H1 (cell line): Measurements from ENCODE around the gene OR11A1. TPM values are rescaled to one million over a fixed set of nuclear protein-coding genes. Genes with fewer than 3 reads are reported as not detected.

Source experiments
- CTCF ChIA-PET: fragments of 300-600 bp; sonication (Branson Sonifier 250); formaldehyde crosslinking; loops from one replicate; lab custom pipeline; 2021; ENCODE audit not compliant: partially characterized antibody; lab: Charles Lee
- POLR2A ChIA-PET: fragments of 300-600 bp; sonication (Branson Sonifier 250); formaldehyde crosslinking; loops from one replicate; lab custom pipeline; 2021; ENCODE audit warnings: inconsistent platforms; ENCODE audit not compliant: partially characterized antibody; lab: Charles Lee
- DNase-seq, 2 experiments: peaks; one replicate each; pipeline versions ENCODE4 v3.0.0 to v3.0.0-alpha.2; 2010 to 2022; ENCODE audit warnings: low spot score in 2 of 2, low read depth in 1 of 2, mixed read lengths in 1 of 2
- FAIRE-seq: peaks from 2 replicates; lab custom pipeline; 2011; peaks lifted over from hg19 to GRCh38; lab: Jason Lieb, UNC
- H2AFZ ChIP-seq: 2 replicates; pipeline ENCODE4 v1.8.1; 2012; ENCODE audit warnings: low read length, inconsistent platforms
- H2AK5ac ChIP-seq: 2 replicates; pipeline ENCODE4 v1.6.1; 2013; ENCODE audit warnings: low read depth, low read length
- H2BK120ac ChIP-seq: replicated peaks from 2 replicates; pipeline ENCODE3; 2013; ENCODE audit warnings: low read depth, low read length, inconsistent platforms
- H2BK12ac ChIP-seq: 2 replicates; pipeline ENCODE4 v1.6.1; 2013; ENCODE audit warnings: low read depth, low read length
- H2BK15ac ChIP-seq: 2 replicates; pipeline ENCODE4 v1.6.1; 2013; ENCODE audit warnings: low read length
- H2BK20ac ChIP-seq: 2 replicates; pipeline ENCODE4 v1.6.1; 2013; ENCODE audit warnings: low read length
- H2BK5ac ChIP-seq: 2 replicates; pipeline ENCODE4 v1.6.1; 2013; ENCODE audit warnings: low read depth, low read length
- H3K14ac ChIP-seq: 2 replicates; pipeline ENCODE4 v1.6.1; 2013; ENCODE audit warnings: inconsistent platforms; ENCODE audit not compliant: insufficient read length
- H3K18ac ChIP-seq: 2 replicates; pipeline ENCODE4 v1.6.1; 2013; ENCODE audit warnings: low read length; ENCODE audit errors: extremely low read depth
- H3K23ac ChIP-seq: 2 replicates; pipeline ENCODE4 v1.6.1; 2013; ENCODE audit warnings: inconsistent platforms; ENCODE audit not compliant: insufficient read length
- H3K23me2 ChIP-seq: 2 replicates; pipeline ENCODE4 v1.6.1; 2013; ENCODE audit warnings: low read depth, low read length
- H3K27ac ChIP-seq: 2 replicates; pipeline ENCODE4 v1.6.1; 2011; ENCODE audit warnings: low read depth, low read length, inconsistent platforms
- H3K27me3 ChIP-seq, 4 experiments: replicated peaks in 1 of 4; 1 replicate in 1 of 4; 2 replicates in 3 of 4; pipeline versions ENCODE4 v1.6.1 to v1.8.1; 2011 to 2013; ENCODE audit warnings: low read length in 3 of 4, mild to moderate bottlenecking in 3 of 4, inconsistent platforms in 2 of 4, mixed read lengths in 2 of 4, moderate library complexity in 1 of 4; ENCODE audit not compliant: control insufficient read depth in 3 of 4, insufficient read depth in 3 of 4; ENCODE audit errors: extremely low read depth in 1 of 4
- H3K36me3 ChIP-seq, 4 experiments: 2 replicates each; pipeline versions ENCODE4 v1.6.1 to v1.8.1; 2011 to 2013; ENCODE audit warnings: mild to moderate bottlenecking in 4 of 4, low read length in 3 of 4, moderate library complexity in 2 of 4, control low read depth in 1 of 4, inconsistent platforms in 1 of 4; ENCODE audit not compliant: insufficient read depth in 4 of 4, control insufficient read depth in 2 of 4
- H3K4ac ChIP-seq: replicated peaks from 2 replicates; pipeline ENCODE3; 2013; ENCODE audit warnings: low read length, low read depth, mixed read lengths, inconsistent platforms; ENCODE audit not compliant: insufficient read length
- H3K4me1 ChIP-seq, 4 experiments: replicated peaks in 1 of 4; 1 replicate in 1 of 4; 2 replicates in 3 of 4; pipeline versions ENCODE4 v1.6.1 to v1.8.1; 2011 to 2013; ENCODE audit warnings: low read length in 3 of 4, inconsistent platforms in 2 of 4, mixed read lengths in 1 of 4; ENCODE audit not compliant: insufficient read depth in 4 of 4, control insufficient read depth in 3 of 4
- H3K4me2 ChIP-seq, 2 experiments: 2 replicates each; pipeline versions ENCODE4 v1.6.1 to v1.8.1; 2011 to 2013; ENCODE audit warnings: low read depth in 2 of 2, low read length in 2 of 2, control low read depth in 1 of 2, inconsistent platforms in 1 of 2, mild to moderate bottlenecking in 1 of 2; ENCODE audit not compliant: insufficient read depth in 1 of 2
- H3K4me3 ChIP-seq, 4 experiments: fragments of 200-600, 300-600 bp in 1 of 4; sonication (generic), shearing (Covaris generic), sonication (Bioruptor Twin) in 1 of 4; 2 replicates each; pipeline versions ENCODE4 v1.5.1 to v1.8.1; 2011 to 2016; ENCODE audit warnings: low read length in 4 of 4, low read depth in 3 of 4, control low read depth in 2 of 4, inconsistent platforms in 2 of 4, mild to moderate bottlenecking in 2 of 4, mixed read lengths in 1 of 4, moderate library complexity in 1 of 4; ENCODE audit not compliant: insufficient read depth in 2 of 4; ENCODE audit errors: extremely low read depth in 1 of 4
- H3K56ac ChIP-seq: replicated peaks from 2 replicates; pipeline ENCODE3; 2013; ENCODE audit warnings: low read depth, mild to moderate bottlenecking, mixed read lengths, low read length, inconsistent platforms; ENCODE audit not compliant: insufficient read length
- H3K79me1 ChIP-seq: 2 replicates; pipeline ENCODE4 v1.6.1; 2013; ENCODE audit warnings: low read depth, low read length, control low read depth
- H3K79me2 ChIP-seq, 2 experiments: 2 replicates each; pipeline versions ENCODE4 v1.6.1 to v1.8.1; 2012 to 2013; ENCODE audit warnings: low read length in 2 of 2, mild to moderate bottlenecking in 2 of 2, inconsistent platforms in 1 of 2; ENCODE audit not compliant: insufficient read depth in 2 of 2, control insufficient read depth in 1 of 2
- H3K9ac ChIP-seq, 4 experiments: replicated peaks in 1 of 4; 1 replicate in 1 of 4; 2 replicates in 3 of 4; pipeline versions ENCODE4 v1.6.1 to v1.8.1; 2011 to 2013; ENCODE audit warnings: low read depth in 3 of 4, low read length in 3 of 4, control low read depth in 2 of 4, mild to moderate bottlenecking in 2 of 4, moderate library complexity in 2 of 4, inconsistent platforms in 1 of 4; ENCODE audit errors: extremely low read depth in 1 of 4
- H3K9me3 ChIP-seq, 2 experiments: 2 replicates each; pipeline versions ENCODE4 v1.6.1 to v1.8.1; 2012 to 2013; ENCODE audit warnings: mild to moderate bottlenecking in 2 of 2, moderate library complexity in 2 of 2, control low read depth in 1 of 2, inconsistent platforms in 1 of 2, low read depth in 1 of 2, low read length in 1 of 2, mixed read lengths in 1 of 2; ENCODE audit not compliant: insufficient read depth in 2 of 2
- H4K20me1 ChIP-seq, 2 experiments: replicated peaks in 1 of 2; 2 replicates each; pipeline versions ENCODE3 to v1.8.1; 2011 to 2013; ENCODE audit warnings: inconsistent platforms in 2 of 2, low read length in 2 of 2, mild to moderate bottlenecking in 1 of 2; ENCODE audit not compliant: insufficient read depth in 2 of 2, control insufficient read depth in 1 of 2
- H4K5ac ChIP-seq: 2 replicates; pipeline ENCODE4 v1.6.1; 2013; ENCODE audit warnings: low read length, low read depth, mixed read lengths, inconsistent platforms; ENCODE audit not compliant: insufficient read length
- H4K8ac ChIP-seq: 2 replicates; pipeline ENCODE4 v1.8.0; 2013; ENCODE audit warnings: mild to moderate bottlenecking, moderate library complexity, low read length, inconsistent platforms; ENCODE audit not compliant: insufficient read depth; ENCODE audit errors: extremely low read depth
- H4K91ac ChIP-seq: replicated peaks from 2 replicates; pipeline ENCODE3; 2013; ENCODE audit warnings: low read length, mixed read lengths, inconsistent platforms; ENCODE audit not compliant: insufficient read length
- ATF2 ChIP-seq: IDR thresholded peaks from 2 replicates; pipeline ENCODE4 v1.6.1; 2012; ENCODE audit warnings: low read length, inconsistent platforms
- CEBPB ChIP-seq: IDR thresholded peaks from 2 replicates; pipeline ENCODE4 v1.6.1; 2012; ENCODE audit warnings: low read depth, low read length
- CHD2 ChIP-seq: IDR thresholded peaks from 2 replicates; pipeline ENCODE4 v1.6.1; 2012; ENCODE audit warnings: low read length, improper control_type of control experiment
- CREB1 ChIP-seq: IDR thresholded peaks from 2 replicates; pipeline ENCODE4 v1.6.1; 2012; ENCODE audit warnings: inconsistent platforms
- FOSL1 ChIP-seq: IDR thresholded peaks from 2 replicates; pipeline ENCODE4 v1.6.1; 2011; ENCODE audit warnings: mild to moderate bottlenecking, low read depth, low read length, moderate library complexity; ENCODE audit not compliant: insufficient read depth
- JUN ChIP-seq: IDR thresholded peaks from 2 replicates; pipeline ENCODE4 v1.6.1; 2011; ENCODE audit warnings: low read depth, mild to moderate bottlenecking, improper control_type of control experiment, low read length
- MAFK ChIP-seq: IDR thresholded peaks from 2 replicates; pipeline ENCODE4 v1.6.1; 2012; ENCODE audit warnings: low read depth, mild to moderate bottlenecking, improper control_type of control experiment, low read length
- NRF1 ChIP-seq: IDR thresholded peaks from 2 replicates; pipeline ENCODE4 v1.6.1; 2011; ENCODE audit warnings: mild to moderate bottlenecking, low read depth, low read length, improper control_type of control experiment
- RAD21 ChIP-seq, 2 experiments: IDR thresholded peaks in 1 of 2; conservative IDR thresholded peaks in 1 of 2; 2 replicates each; pipeline ENCODE4 v1.6.1; 2011; ENCODE audit warnings: low read depth in 2 of 2, low read length in 2 of 2, improper control_type of control experiment in 1 of 2, inconsistent platforms in 1 of 2, mild to moderate bottlenecking in 1 of 2, moderate library complexity in 1 of 2
- RNF2 ChIP-seq: fragments of 200-900, 300-1000 bp; sonication (generic); IDR thresholded peaks from 2 replicates; pipeline ENCODE4 v1.7.1; 2016; ENCODE audit warnings: borderline replicate concordance, low read depth, mild to moderate bottlenecking, antibody characterized with exemption, low read length; ENCODE audit not compliant: poor library complexity, severe bottlenecking; ENCODE audit errors: missing control alignments
- TAF1 ChIP-seq: IDR thresholded peaks from 2 replicates; pipeline ENCODE4 v1.6.1; 2011; ENCODE audit warnings: mild to moderate bottlenecking, low read depth, low read length
- WGBS, 2 experiments: shearing (Covaris generic) in 1 of 2; methylation state at CpG; one replicate each; pipeline versions ENCODE4 v1.1.6 to v1.1.7; 2013 to 2015; ENCODE audit warnings: low lambda C conversion rate in 2 of 2, mixed read lengths in 2 of 2, inconsistent platforms in 1 of 2, low coverage in 1 of 2, missing lambda C conversion rate in 1 of 2; ENCODE audit not compliant: insufficient replicate concordance in 2 of 2, insufficient coverage in 1 of 2, insufficient read length in 1 of 2; ENCODE audit errors: extremely low coverage in 1 of 2, missing lambda C conversion rate in 1 of 2; 5-methylcytosine and 5-hydroxymethylcytosine counted together
- polyA plus RNA-seq, 7 experiments: library from polyadenylated mRNA; depleted of rRNA in 3 of 7; stranded (reverse) in 5 of 7; unstranded in 2 of 7; fragments of >200 nt in 5 of 7; fragments of 200-250 nt in 2 of 7; gene quantifications; 1 replicate in 5 of 7; 2 replicates in 1 of 7; 4 replicates in 1 of 7; pipeline versions ENCODE4 v1.2.1 to v1.2.3, GENCODE V29; 2011 to 2013; ENCODE audit warnings: missing spikeins in 2 of 7, mixed read lengths in 2 of 7
- total RNA-seq: library from RNA; stranded (reverse); fragmentation: NEBNext Ultra II Directional; extraction: Animal tissue kit (Norgen Biotek cat#: 25700); gene quantifications from 2 replicates; pipeline ENCODE4 v1.2.1, GENCODE V29; 2021
- TF ChIP-seq, protein P1 (sequence below): IDR thresholded peaks from 2 replicates; pipeline ENCODE4 v1.6.1; 2011; ENCODE audit warnings: low read length, improper control_type of control experiment

OR11A1 gene
- total and polyA plus RNA-seq, 2 of the 8 experiments (the other 6 are each of a cell fraction or from before 2014, with no cell fraction given): not detected

- WGBS, 2 experiments: 84% methylated on average over 2 of the region's 2 CpGs; no CpG with 5 or more reads in 1 of the 2 experiments
- TF ChIP-seq RNF2: no peak
- TF ChIP-seq MAFK: no peak
- no peak for TF ChIP-seq TAF1
- TF ChIP-seq FOSL1: no peak
- TF ChIP-seq CREB1: no peak
- TF ChIP-seq CEBPB: no peak
- no peak for TF ChIP-seq ATF2
- no peak for TF ChIP-seq CHD2
- TF ChIP-seq, protein P1, sequence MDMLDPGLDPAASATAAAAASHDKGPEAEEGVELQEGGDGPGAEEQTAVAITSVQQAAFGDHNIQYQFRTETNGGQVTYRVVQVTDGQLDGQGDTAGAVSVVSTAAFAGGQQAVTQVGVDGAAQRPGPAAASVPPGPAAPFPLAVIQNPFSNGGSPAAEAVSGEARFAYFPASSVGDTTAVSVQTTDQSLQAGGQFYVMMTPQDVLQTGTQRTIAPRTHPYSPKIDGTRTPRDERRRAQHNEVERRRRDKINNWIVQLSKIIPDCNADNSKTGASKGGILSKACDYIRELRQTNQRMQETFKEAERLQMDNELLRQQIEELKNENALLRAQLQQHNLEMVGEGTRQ: no peak
- TF ChIP-seq NRF1: no peak
- TF ChIP-seq JUN: no peak
- no peak for TF ChIP-seq RAD21 (IDR thresholded peaks at IDR 0.05 in 1 of 2, conservative IDR thresholded peaks at IDR 0.05 in 1 of 2; ENCODE audit: low read depth in 2 of 2, low read length in 2 of 2)
Observed at GRCh38 chr6:29465279-29465678, 8.4 kb upstream of the OR11A1 start.

More at GRCh38 chr6:29465279-29465678, 8.4 kb upstream of the OR11A1 start:
- Histone ChIP-seq H3K27me3 (no peaks in the 10 kb centered on the region), H3K36me3 (no peaks in the 10 kb centered on the region), H4K91ac (no peak overlapping the region), H3K14ac (no peak overlapping the region), H3K4ac (no peak overlapping the region), H2AK5ac (no peak overlapping the region), H3K4me1 (no peaks in the 10 kb centered on the region; a peak in 1 of 7 replicates), H3K79me2 (no peaks in the 10 kb centered on the region), H3K4me2 (no peak overlapping the region), H3K4me3 (no peak overlapping the region), H3K23me2 (no peaks in the 10 kb centered on the region), H3K9ac (no peak overlapping the region), H2AFZ (no peak overlapping the region), H4K20me1 (no peaks in the 10 kb centered on the region), H2BK5ac (no peak overlapping the region), H2BK12ac (no peak overlapping the region), H3K56ac (no peak overlapping the region), H4K8ac (no peak overlapping the region), H2BK20ac (no peak overlapping the region), H3K27ac (no peak overlapping the region), H4K5ac (no peak overlapping the region), H3K9me3 (no peaks in the 10 kb centered on the region), H3K23ac (no peak overlapping the region), H3K79me1 (no peaks in the 10 kb centered on the region), H2BK15ac (no peak overlapping the region), H2BK120ac (no peak overlapping the region), H3K18ac (no peak overlapping the region)
- ChIA-PET CTCF (no interaction called here), POLR2A (no interaction called here)
- DNase-seq: no peak
- FAIRE-seq: no peak
